ENCODE data around the gene AOPEP.

DNA sequence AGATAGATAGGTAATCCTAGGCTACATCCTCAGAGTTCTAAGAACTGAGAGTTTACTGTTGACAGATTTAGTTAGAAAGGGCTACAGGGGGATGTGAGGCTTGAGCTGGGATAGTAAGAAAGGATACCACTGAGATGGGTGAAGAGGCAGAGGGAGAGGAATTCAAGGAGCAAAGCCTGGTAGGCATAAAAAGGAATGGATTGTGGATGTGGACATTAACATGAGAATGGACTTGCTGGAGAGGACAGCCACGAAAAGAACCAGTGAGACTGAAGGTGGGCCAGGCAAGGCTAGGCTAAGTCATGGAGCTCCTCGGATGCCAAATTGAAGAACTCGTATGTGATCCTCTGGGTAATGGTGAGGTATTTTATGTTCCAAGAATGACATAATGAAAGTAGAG is 211.9 kb downstream of the AOPEP start:
- TF ChIP-seq TAF1 (IDR thresholded peaks at IDR 0.05; ENCODE audit: low read depth, low read length) (no peak), POLR2A (IDR thresholded peaks at IDR 0.05; ENCODE audit: low read depth, low read length) (no peak), POU2F2 (IDR thresholded peaks at IDR 0.05; ENCODE audit: low read depth, low read length) (no peak), POLR2AphosphoS5 (IDR thresholded peaks at IDR 0.05; ENCODE audit: low read depth, low read length) (no peak), SPI1 (IDR thresholded peaks at IDR 0.05; ENCODE audit: low read depth, low read length) (no peak)

All from GM12891 (cell line).